ENCODE measurements around the gene ARHGAP25.

Gene ARHGAP25

GRCh38 chr2:68744366-68744912 lies 9.8 kb downstream of the ARHGAP25 start:
- no peak for DNase-seq

- no peak for DNase-seq
Measured at GRCh38 chr2:68745006-68745405, 10.4 kb downstream of the ARHGAP25 start.

- DNase-seq: no peak
Measured at GRCh38 chr2:68746408-68746807, 11.8 kb downstream of the ARHGAP25 start.

- DNase-seq: no peak
Measured at GRCh38 chr2:68747413-68747812, 12.8 kb downstream of the ARHGAP25 start.

- DNase-seq: no peak
Measured at GRCh38 chr2:68747900-68748299, 13.3 kb downstream of the ARHGAP25 start.

GRCh38 chr2:68748568-68748967 lies 14.0 kb downstream of the ARHGAP25 start:
- DNase-seq: no peak

- DNase-seq: no peak
Measured at GRCh38 chr2:68749345-68749744, 14.7 kb downstream of the ARHGAP25 start.

GRCh38 chr2:68750592-68751396 lies 16.2 kb downstream of the ARHGAP25 start:
- DNase-seq: no peak

GRCh38 chr2:68751397-68752339 lies 17.1 kb downstream of the ARHGAP25 start:
- DNase-seq: peak; percentile 85

- DNase-seq: no peak
Measured at GRCh38 chr2:68753318-68753717, 18.7 kb downstream of the ARHGAP25 start.

- DNase-seq: no peak
Measured at GRCh38 chr2:68755071-68755470, 20.5 kb downstream of the ARHGAP25 start.

GRCh38 chr2:68756178-68756577 lies 21.6 kb downstream of the ARHGAP25 start:
- no peak for DNase-seq

- DNase-seq: no peak
Measured at GRCh38 chr2:68757081-68757480, 22.5 kb downstream of the ARHGAP25 start.

GRCh38 chr2:68762100-68762499 lies 27.5 kb downstream of the ARHGAP25 start:
- DNase-seq: no peak

- no peak for DNase-seq
Measured at GRCh38 chr2:68762665-68763064, 28.1 kb downstream of the ARHGAP25 start.

GRCh38 chr2:68764041-68764805 lies 29.6 kb downstream of the ARHGAP25 start:
- no peak for DNase-seq

GRCh38 chr2:68764806-68765311 lies 30.2 kb downstream of the ARHGAP25 start:
- DNase-seq: no peak

- DNase-seq: no peak
Measured at GRCh38 chr2:68765739-68766375, 31.2 kb downstream of the ARHGAP25 start.

- DNase-seq: no peak
Measured at GRCh38 chr2:68766376-68766845, 31.8 kb downstream of the ARHGAP25 start.

- DNase-seq: no peak
Measured at GRCh38 chr2:68767031-68767961, 32.7 kb downstream of the ARHGAP25 start.

- DNase-seq: no peak
Measured at GRCh38 chr2:68767996-68768395, 33.4 kb downstream of the ARHGAP25 start.
